Upper lobe of left lung (tissue), 6 donors: ENCODE data around the gene PLCB2. TPM values are rescaled to one million over a fixed set of nuclear protein-coding genes. Genes with fewer than 3 reads are reported as not detected.

Experiments
- ATAC-seq, 2 donors: fragments of 200-7000 bp; cut with Tn5 transposase; one replicate each; pipeline ENCODE4 v1.9.1; 2022; ENCODE audit warnings: mild to moderate bottlenecking in 2 of 2, moderate library complexity in 2 of 2; ENCODE audit not compliant: low FRiP score in 2 of 2
- DNase-seq, 2 donors: peaks; one replicate each; pipeline ENCODE4 v3.0.0-alpha.2; 2019 to 2020
- H3K27ac ChIP-seq, 4 donors: fragments of 200-600 bp; sonication (generic); one replicate each; pipeline ENCODE4 v1.5.1; 2016 to 2019
- H3K27me3 ChIP-seq, 4 donors: fragments of 200-600 bp; sonication (generic); one replicate each; pipeline ENCODE4 v1.5.1; 2017 to 2019
- H3K36me3 ChIP-seq, 4 donors: fragments of 200-600 bp; sonication (generic); one replicate each; pipeline ENCODE4 v1.5.1; 2016 to 2019
- H3K4me1 ChIP-seq, 4 donors: fragments of 200-600 bp; sonication (generic); one replicate each; pipeline ENCODE4 v1.5.1; 2018 to 2019
- H3K4me3 ChIP-seq, 4 donors: fragments of 200-600 bp; sonication (generic); one replicate each; pipeline ENCODE4 v1.5.1; 2017 to 2019; ENCODE audit warnings: mild to moderate bottlenecking in 2 of 4, moderate library complexity in 1 of 4
- H3K9me3 ChIP-seq, 4 donors: fragments of 200-600 bp; sonication (generic); one replicate each; pipeline ENCODE4 v1.5.1; 2018 to 2019
- EP300 ChIP-seq, 4 donors: sonication (generic); formaldehyde crosslinking; IDR thresholded peaks; one replicate each; pipeline ENCODE4 v1.5.1; 2017; ENCODE audit warnings: antibody characterized with exemption in 4 of 4, control low read depth in 2 of 4
- POLR2A ChIP-seq, 4 donors: fragments of 450-650 bp; IDR thresholded peaks; one replicate each; pipeline ENCODE4 v1.5.1; 2016 to 2017; ENCODE audit warnings: antibody characterized with exemption in 4 of 4, mild to moderate bottlenecking in 2 of 4
- POLR2AphosphoS5 ChIP-seq, 2 donors: sonication (generic); formaldehyde crosslinking; IDR thresholded peaks; one replicate each; pipeline ENCODE4 v1.5.1; 2017; ENCODE audit warnings: antibody characterized with exemption in 2 of 2
- WGBS, 2 donors: methylation state at CpG; one replicate each; pipeline ENCODE4 v1.1.5; 2017 to 2018; 5-methylcytosine and 5-hydroxymethylcytosine counted together
- total RNA-seq, 6 donors: library from RNA; depleted of rRNA in 4 of 6; stranded (reverse); fragments of >200 nt in 4 of 6; gene quantifications; one replicate each; pipeline versions ENCODE4 v1.1.0 to v1.2.1, GENCODE V29; 2016 to 2021
- TF ChIP-seq, protein P1 (sequence below), 6 experiments: fragments of 450-650 bp in 4 of 6; fragments of 200-600 bp in 2 of 6; sonication (generic) in 2 of 6; IDR thresholded peaks; one replicate each; pipeline ENCODE4 v1.5.1; 2016 to 2019; ENCODE audit warnings: antibody characterized with exemption in 6 of 6
- donor health status: DM: no; HTN: no; CAD: no; lungs with moderate emphysema.
- donor health status: DM: no; HTN: yes; CAD: no; lungs with severe emphysema.

PLCB2 gene
- total RNA-seq, 6 donors from 2014 or later = 26.9 to 170 (median 85.7) TPM

- Histone ChIP-seq H3K36me3 (no peaks in the 10 kb centered on the region), H3K27ac (no peak overlapping the region), H3K9me3 (no peaks in the 10 kb centered on the region), H3K4me1 (peaks cover 5 to 15% (median 11%) of the 10 kb centered on the region in 4 donors), H3K27me3 (no peaks in the 10 kb centered on the region), H3K4me3 (no peak overlapping the region)
- ATAC-seq = no peak
- no peak for DNase-seq
- no peak for TF ChIP-seq POLR2AphosphoS5 (IDR thresholded peaks at IDR 0.05)
- TF ChIP-seq, protein P1, sequence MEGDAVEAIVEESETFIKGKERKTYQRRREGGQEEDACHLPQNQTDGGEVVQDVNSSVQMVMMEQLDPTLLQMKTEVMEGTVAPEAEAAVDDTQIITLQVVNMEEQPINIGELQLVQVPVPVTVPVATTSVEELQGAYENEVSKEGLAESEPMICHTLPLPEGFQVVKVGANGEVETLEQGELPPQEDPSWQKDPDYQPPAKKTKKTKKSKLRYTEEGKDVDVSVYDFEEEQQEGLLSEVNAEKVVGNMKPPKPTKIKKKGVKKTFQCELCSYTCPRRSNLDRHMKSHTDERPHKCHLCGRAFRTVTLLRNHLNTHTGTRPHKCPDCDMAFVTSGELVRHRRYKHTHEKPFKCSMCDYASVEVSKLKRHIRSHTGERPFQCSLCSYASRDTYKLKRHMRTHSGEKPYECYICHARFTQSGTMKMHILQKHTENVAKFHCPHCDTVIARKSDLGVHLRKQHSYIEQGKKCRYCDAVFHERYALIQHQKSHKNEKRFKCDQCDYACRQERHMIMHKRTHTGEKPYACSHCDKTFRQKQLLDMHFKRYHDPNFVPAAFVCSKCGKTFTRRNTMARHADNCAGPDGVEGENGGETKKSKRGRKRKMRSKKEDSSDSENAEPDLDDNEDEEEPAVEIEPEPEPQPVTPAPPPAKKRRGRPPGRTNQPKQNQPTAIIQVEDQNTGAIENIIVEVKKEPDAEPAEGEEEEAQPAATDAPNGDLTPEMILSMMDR (IDR thresholded peaks at IDR 0.05) = no peak
- TF ChIP-seq EP300 (IDR thresholded peaks at IDR 0.05) = no peak
- no peak for TF ChIP-seq POLR2A (IDR thresholded peaks at IDR 0.05)
- 85 to 89% methylated on average over 5 of the region's 5 CpGs for WGBS, 2 donors
Measured at GRCh38 chr15:40348474-40348870, 40.7 kb upstream of the PLCB2 start.

DNA sequence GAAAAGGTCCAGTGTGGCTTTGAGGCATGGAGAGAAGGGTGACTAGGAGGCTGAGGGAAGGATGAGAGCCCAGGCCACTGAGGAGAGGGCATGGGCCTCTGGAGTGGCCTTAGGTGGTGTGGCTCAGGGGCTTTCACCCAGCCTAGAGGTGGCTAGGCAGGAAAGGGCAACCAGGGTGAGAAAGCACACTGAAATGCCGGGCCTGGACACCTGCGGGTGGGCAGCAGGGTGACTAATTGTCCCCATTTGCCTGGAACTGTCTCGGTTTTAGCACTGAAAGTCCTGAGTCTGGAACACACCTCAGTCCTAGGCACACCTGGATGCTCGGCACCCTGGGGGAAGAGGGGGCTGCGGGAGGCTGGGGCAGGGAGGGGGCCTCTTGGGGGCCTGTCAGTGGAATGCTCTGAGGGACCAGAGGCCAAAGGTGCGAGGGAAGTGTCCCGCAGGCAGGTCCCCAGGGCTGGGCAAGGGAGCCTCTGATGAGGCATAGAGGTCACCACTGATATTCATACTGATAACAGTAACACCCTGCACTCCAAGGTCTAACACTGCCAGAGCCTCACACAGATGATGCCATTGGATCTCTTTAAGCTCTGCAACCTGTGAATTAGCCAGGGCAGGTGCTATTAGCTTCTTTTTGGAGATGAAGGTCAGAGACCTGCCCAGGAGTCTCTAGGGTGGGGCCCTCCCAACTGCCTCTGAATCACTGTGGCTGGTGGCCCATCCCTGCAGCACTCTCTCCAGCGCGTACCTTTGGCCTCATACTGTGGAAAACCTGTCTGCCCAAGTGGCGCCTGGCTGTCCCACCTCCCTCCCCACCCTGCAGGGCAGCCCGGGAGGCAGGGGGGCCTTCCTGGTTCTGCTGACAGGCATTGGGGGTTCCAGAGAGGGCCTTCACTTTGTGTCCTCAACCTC is 40.1 kb upstream of the PLCB2 start:
- no peaks in the 10 kb centered on the region for H3K27me3 ChIP-seq
- 92 to 100% methylated on average over 2 to 11 of the region's 11 CpGs for WGBS, 2 donors

GRCh38 chr15:40346579-40347558 is 39.1 kb upstream of the PLCB2 start:
- Histone ChIP-seq H3K27me3 (no peaks in the 10 kb centered on the region), H3K27ac (no peak overlapping the region), H3K9me3 (no peaks in the 10 kb centered on the region), H3K4me1 (peaks cover 15 to 23% (median 18%) of the 10 kb centered on the region in 4 donors), H3K4me3 (no peak overlapping the region), H3K36me3 (no peaks in the 10 kb centered on the region)
- peak in 1 of 2 donors; percentile 37 for DNase-seq
- 89 to 92% methylated on average over 13 to 15 of the region's 15 CpGs for WGBS, 2 donors
- ATAC-seq = no peak
- no peak for TF ChIP-seq POLR2A (IDR thresholded peaks at IDR 0.05)
- TF ChIP-seq, protein P1 (IDR thresholded peaks at IDR 0.05) = no peak
- TF ChIP-seq POLR2AphosphoS5 (IDR thresholded peaks at IDR 0.05) = no peak
- TF ChIP-seq EP300 (IDR thresholded peaks at IDR 0.05) = no peak

More for the DNA sequence above, 40.1 kb upstream of the PLCB2 start:
- H3K4me3 ChIP-seq = no peak overlapping the region
- H3K4me1 ChIP-seq = peaks cover 12 to 22% (median 17%) of the 10 kb centered on the region in 4 donors
- no peak overlapping the region for H3K27ac ChIP-seq
- no peaks in the 10 kb centered on the region for H3K36me3 ChIP-seq
- ATAC-seq (no peak), DNase-seq (peak in 1 of 2 donors; percentile 45)
- H3K9me3 ChIP-seq = no peaks in the 10 kb centered on the region
- TF ChIP-seq, protein P1 (IDR thresholded peaks at IDR 0.05) = no peak
- TF ChIP-seq POLR2A (IDR thresholded peaks at IDR 0.05) (no peak), EP300 (IDR thresholded peaks at IDR 0.05) (no peak), POLR2AphosphoS5 (IDR thresholded peaks at IDR 0.05) (no peak)

GRCh38 chr15:40345867-40346578 is 38.3 kb upstream of the PLCB2 start:
- DNase-seq (no peak), ATAC-seq (no peak)
- 91% methylated on average over 5 to 6 of the region's 6 CpGs for WGBS, 2 donors
- Histone ChIP-seq H3K4me1 (peaks cover 22 to 29% (median 25%) of the 10 kb centered on the region in 4 donors), H3K27me3 (no peaks in the 10 kb centered on the region), H3K36me3 (no peaks in the 10 kb centered on the region), H3K4me3 (no peak overlapping the region), H3K9me3 (no peaks in the 10 kb centered on the region), H3K27ac (no peak overlapping the region)
- no peak for TF ChIP-seq POLR2A (IDR thresholded peaks at IDR 0.05)
- TF ChIP-seq POLR2AphosphoS5 (IDR thresholded peaks at IDR 0.05) = no peak
- TF ChIP-seq, protein P1 (IDR thresholded peaks at IDR 0.05) = no peak
- no peak for TF ChIP-seq EP300 (IDR thresholded peaks at IDR 0.05)
